PC-9 (cell line): ENCODE data around the gene ATG2A. TPM values are rescaled to one million over a fixed set of nuclear protein-coding genes. Genes with fewer than 3 reads are reported as not detected.

Experiments
- BruUV-seq: library from RNA; stranded (reverse); fragments of 400-500 nt; replicated peaks from 2 replicates; lab custom pipeline; 2021; lab: Mats Ljungman, UMichigan
- CTCF ChIA-PET: fragments of 300-600 bp; sonication (Branson Sonifier 250); formaldehyde crosslinking; loops from one replicate; lab custom pipeline; 2022; ENCODE audit warnings: antibody characterized with exemption; lab: Charles Lee
- POLR2A ChIA-PET: fragments of 300-600 bp; sonication (Branson Sonifier 250); formaldehyde crosslinking; loops from one replicate; lab custom pipeline; 2022; ENCODE audit warnings: antibody characterized with exemption; ENCODE audit not compliant: unreplicated experiment; lab: Charles Lee
- DNase-seq, 2 experiments: peaks; one replicate each; pipeline versions ENCODE4 v3.0.0 to v3.0.0-alpha.2; 2015 to 2022; ENCODE audit warnings: mixed read lengths in 1 of 2
- H2AFZ ChIP-seq: fragments of 200-600 bp; sonication (generic); 2 replicates; pipeline ENCODE4 v1.8.1; 2017; ENCODE audit warnings: antibody characterized with exemption
- H3F3A ChIP-seq: fragments of 200-600 bp; sonication (generic); 2 replicates; pipeline ENCODE4 v1.8.1; 2017; ENCODE audit warnings: antibody characterized with exemption, mild to moderate bottlenecking, low read depth; ENCODE audit not compliant: insufficient read depth
- H3K27ac ChIP-seq: fragments of 200-600 bp; sonication (generic); 2 replicates; pipeline ENCODE4 v1.6.1; 2016; ENCODE audit warnings: mixed run types
- H3K27me3 ChIP-seq: fragments of 200-600 bp; sonication (generic); 2 replicates; pipeline ENCODE4 v1.6.1; 2016; ENCODE audit warnings: low read depth, mixed run types; ENCODE audit not compliant: insufficient read depth
- H3K36me3 ChIP-seq: fragments of 200-600 bp; sonication (generic); 2 replicates; pipeline ENCODE4 v1.6.1; 2016; ENCODE audit warnings: low read depth, mixed run types
- H3K4me1 ChIP-seq: fragments of 200-600 bp; sonication (generic); replicated peaks from 2 replicates; pipeline ENCODE4 v1.6.1; 2016; ENCODE audit warnings: mixed run types; ENCODE audit not compliant: insufficient read depth
- H3K4me2 ChIP-seq: fragments of 200-600 bp; sonication (generic); 2 replicates; pipeline ENCODE4 v1.6.1; 2017; ENCODE audit warnings: mixed run types
- H3K4me3 ChIP-seq: fragments of 200-600 bp; sonication (generic); 2 replicates; pipeline ENCODE4 v1.6.1; 2016; ENCODE audit warnings: mixed run types
- H3K79me2 ChIP-seq: fragments of 200-600 bp; sonication (generic); 2 replicates; pipeline ENCODE4 v1.6.1; 2017; ENCODE audit warnings: low read depth, mixed run types
- H3K9me2 ChIP-seq: fragments of 200-600 bp; sonication (generic); 2 replicates; pipeline ENCODE4 v1.8.1; 2017; ENCODE audit warnings: mild to moderate bottlenecking; ENCODE audit not compliant: insufficient read depth
- H3K9me3 ChIP-seq: fragments of 200-600 bp; sonication (generic); 2 replicates; pipeline ENCODE4 v1.8.1; 2016; ENCODE audit warnings: low read depth; ENCODE audit not compliant: insufficient read depth
- H4K20me1 ChIP-seq: fragments of 200-600 bp; sonication (generic); 2 replicates; pipeline ENCODE4 v1.8.1; 2017; ENCODE audit not compliant: insufficient read depth
- EZH2 ChIP-seq: fragments of 200-600 bp; sonication (generic); IDR thresholded peaks from 2 replicates; pipeline ENCODE4 v1.8.0; 2017; ENCODE audit warnings: antibody characterized with exemption, low read depth
- intact Hi-C: fragments of 100-400 bp; cut with micrococcal nuclease; formaldehyde crosslinking; loops from one replicate; pipeline ENCODE4 v1.10.0; 2022; ENCODE audit not compliant: unreplicated experiment
- total RNA-seq: library from RNA; stranded (reverse); gene quantifications from 2 replicates; pipeline ENCODE4 v1.2.3, GENCODE V29; 2021
- TF ChIP-seq, protein P1 (sequence below): fragments of 200-600 bp; sonication (generic); conservative IDR thresholded peaks from 2 replicates; pipeline ENCODE4 v1.6.1; 2017; ENCODE audit warnings: mixed run types, antibody characterized with exemption, mild to moderate bottlenecking, moderate library complexity

ATG2A gene
- total RNA-seq, 1 experiment from 2014 or later = 48.2 TPM

DNA sequence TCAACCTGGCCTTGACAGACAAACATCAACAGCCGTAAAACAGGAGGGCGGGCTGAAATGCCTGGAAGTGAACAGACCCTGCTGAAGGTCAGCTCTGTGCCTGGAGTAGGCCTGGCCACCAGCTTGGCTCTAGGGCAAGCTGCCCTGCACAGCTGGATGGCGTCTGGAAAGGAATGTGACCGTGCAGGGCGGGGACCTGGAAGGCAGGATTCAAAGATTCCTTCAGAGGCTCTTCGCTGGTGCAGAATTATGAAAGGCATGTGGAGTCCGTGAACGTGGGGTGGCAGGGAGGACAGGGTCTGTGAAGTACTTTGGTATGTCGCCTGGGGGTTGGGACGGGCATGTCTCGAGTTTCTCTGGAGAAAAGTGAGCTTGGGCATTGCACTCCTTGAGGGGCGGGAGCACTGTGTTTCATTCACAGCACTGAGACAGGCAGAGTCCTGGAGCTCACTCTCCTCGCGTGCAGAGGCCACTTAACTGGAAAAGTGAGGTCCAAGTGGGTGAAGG, 40.1 kb downstream of the ATG2A start:
- Histone ChIP-seq H2AFZ (no peak overlapping the region), H3K9me2 (no peaks in the 10 kb centered on the region), H3K36me3 (peaks cover 18% of the 10 kb centered on the region), H3K4me3 (peak overlapping the region; percentile 68), H3K79me2 (peaks cover 71% of the 10 kb centered on the region), H3F3A (peaks cover 30% of the 10 kb centered on the region), H3K27me3 (no peaks in the 10 kb centered on the region), H3K4me2 (peak overlapping the region; percentile 85), H3K4me1 (peaks cover 30% of the 10 kb centered on the region), H3K27ac (peak overlapping the region; percentile 69), H4K20me1 (peaks cover 39% of the 10 kb centered on the region), H3K9me3 (no peaks in the 10 kb centered on the region)
- intact Hi-C loops = loop anchor here (1.0 to 5.0 kb wide), 4 partner anchors 8 to 40 kb away; partner anchors contain the start of genes ATG2A and CDC42BPG
- peak; percentile 97 for DNase-seq
- BruUV-seq = no TSS peak
- CTCF ChIA-PET = interaction anchor here (0.6 to 2.6 kb wide), 10 partner anchors 11 to 399 kb away, joined by 3 to 23 read pairs (median 4); no protein-coding TSS in a partner anchor
- POLR2A ChIA-PET = interaction anchor here (0.5 to 2.1 kb wide), 12 partner anchors 8 to 153 kb away, joined by 3 to 22 read pairs (median 5); partner anchors contain the start of gene SF1
- TF ChIP-seq, protein P1, sequence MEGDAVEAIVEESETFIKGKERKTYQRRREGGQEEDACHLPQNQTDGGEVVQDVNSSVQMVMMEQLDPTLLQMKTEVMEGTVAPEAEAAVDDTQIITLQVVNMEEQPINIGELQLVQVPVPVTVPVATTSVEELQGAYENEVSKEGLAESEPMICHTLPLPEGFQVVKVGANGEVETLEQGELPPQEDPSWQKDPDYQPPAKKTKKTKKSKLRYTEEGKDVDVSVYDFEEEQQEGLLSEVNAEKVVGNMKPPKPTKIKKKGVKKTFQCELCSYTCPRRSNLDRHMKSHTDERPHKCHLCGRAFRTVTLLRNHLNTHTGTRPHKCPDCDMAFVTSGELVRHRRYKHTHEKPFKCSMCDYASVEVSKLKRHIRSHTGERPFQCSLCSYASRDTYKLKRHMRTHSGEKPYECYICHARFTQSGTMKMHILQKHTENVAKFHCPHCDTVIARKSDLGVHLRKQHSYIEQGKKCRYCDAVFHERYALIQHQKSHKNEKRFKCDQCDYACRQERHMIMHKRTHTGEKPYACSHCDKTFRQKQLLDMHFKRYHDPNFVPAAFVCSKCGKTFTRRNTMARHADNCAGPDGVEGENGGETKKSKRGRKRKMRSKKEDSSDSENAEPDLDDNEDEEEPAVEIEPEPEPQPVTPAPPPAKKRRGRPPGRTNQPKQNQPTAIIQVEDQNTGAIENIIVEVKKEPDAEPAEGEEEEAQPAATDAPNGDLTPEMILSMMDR = no peak
- TF ChIP-seq EZH2 = no peak

DNA sequence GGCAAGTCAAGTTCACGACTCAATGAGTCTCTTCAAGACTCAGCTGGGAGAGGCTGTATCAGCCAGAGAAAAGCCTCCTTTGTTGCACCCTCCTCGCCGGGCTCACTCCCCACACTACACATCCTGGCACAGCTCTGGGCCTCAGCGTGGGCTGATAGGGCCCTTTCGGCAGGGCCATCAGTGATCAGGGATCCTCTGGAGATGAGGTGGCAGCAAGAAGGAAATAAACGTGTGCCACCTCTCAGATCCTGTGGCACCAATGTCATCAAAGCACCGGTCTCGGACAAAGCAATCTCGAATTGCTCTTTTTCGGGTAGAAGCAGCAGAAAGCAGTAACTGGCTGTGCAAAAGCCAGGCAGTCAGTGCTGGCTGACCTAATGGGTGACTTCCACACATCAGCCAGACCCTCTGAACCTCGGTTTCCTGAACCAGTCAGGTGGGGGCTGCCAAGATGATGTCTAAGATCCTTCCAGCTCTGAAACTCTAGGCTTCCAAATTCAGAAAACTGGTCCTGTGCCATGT, 40.7 kb downstream of the ATG2A start:
- peak overlapping the region; percentile 68 for H3K4me3 ChIP-seq
- no peak for DNase-seq
- BruUV-seq = no TSS peak
- H3K4me2 ChIP-seq = peak overlapping the region; percentile 85
- intact Hi-C loops = loop anchor here (2.0 to 5.0 kb wide), 2 partner anchors 34 to 41 kb away; partner anchors contain the start of genes ATG2A and CDC42BPG
- H3K9me2 ChIP-seq = no peaks in the 10 kb centered on the region
- H3F3A ChIP-seq = peaks cover 30% of the 10 kb centered on the region
- ChIA-PET POLR2A (interaction anchor here (0.6 to 2.1 kb wide), 5 partner anchors 8 to 97 kb away, joined by 5 to 22 read pairs (median 15); partner anchors contain the start of gene SF1), CTCF (interaction anchor here (1.3 to 2.6 kb wide), 3 partner anchors 12 to 28 kb away, joined by 3 to 23 read pairs (median 9); no protein-coding TSS in a partner anchor)
- H3K4me1 ChIP-seq = peaks cover 36% of the 10 kb centered on the region
- H3K36me3 ChIP-seq = peaks cover 24% of the 10 kb centered on the region
- peaks cover 45% of the 10 kb centered on the region for H4K20me1 ChIP-seq
- no peaks in the 10 kb centered on the region for H3K9me3 ChIP-seq
- no peaks in the 10 kb centered on the region for H3K27me3 ChIP-seq
- TF ChIP-seq EZH2 = no peak
- TF ChIP-seq, protein P1 = no peak
- no peak overlapping the region for H2AFZ ChIP-seq
- peak overlapping the region; percentile 50 for H3K27ac ChIP-seq
- peaks cover 77% of the 10 kb centered on the region for H3K79me2 ChIP-seq

DNA sequence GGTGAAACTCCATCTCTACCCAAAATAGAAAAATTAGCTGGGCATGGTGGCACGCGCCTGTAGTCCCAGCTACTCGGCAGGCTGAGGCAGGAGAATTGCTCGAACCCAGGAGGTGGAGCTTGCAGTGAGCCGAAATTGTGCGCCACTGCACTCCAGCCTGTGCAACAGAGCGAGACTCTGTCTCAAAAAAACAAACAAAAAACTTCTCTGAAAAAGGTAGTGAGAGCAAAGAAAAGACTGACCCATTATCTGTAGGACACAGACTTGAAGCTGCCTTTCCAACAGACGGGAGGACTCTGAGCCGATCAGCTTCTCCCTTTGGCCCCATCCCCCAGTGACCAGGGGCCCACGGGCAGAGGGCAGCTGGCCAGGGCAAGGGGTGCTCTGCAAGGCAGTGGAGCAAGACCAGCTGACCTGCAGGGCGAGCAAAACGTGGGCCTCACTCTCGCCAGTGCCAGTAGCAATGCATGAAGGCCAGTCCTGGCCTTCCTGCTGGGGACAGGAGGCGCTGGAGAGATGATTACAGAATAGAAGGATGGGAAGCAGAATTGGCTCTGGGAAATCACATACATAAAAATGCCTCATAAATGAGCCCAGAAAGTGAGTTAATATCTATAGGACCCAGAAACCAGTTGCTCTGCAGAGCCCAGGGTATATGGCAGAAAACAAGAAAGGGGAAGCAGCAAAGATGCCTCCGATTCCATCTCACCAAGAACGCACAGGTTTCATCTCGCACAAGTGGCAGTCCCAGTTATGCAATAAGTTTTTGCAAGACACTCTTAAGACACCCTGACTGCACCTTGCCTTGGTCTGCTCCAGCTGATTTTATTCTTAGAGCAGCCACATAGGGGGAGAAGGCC, 41.4 kb downstream of the ATG2A start:
- CTCF ChIA-PET = interaction anchor here (1.3 to 2.6 kb wide), 3 partner anchors 13 to 27 kb away, joined by 3 to 23 read pairs (median 9); no protein-coding TSS in a partner anchor
- no peaks in the 10 kb centered on the region for H3K9me3 ChIP-seq
- intact Hi-C loops = loop anchor here (2.0 to 5.0 kb wide), 2 partner anchors 33 to 41 kb away; partner anchors contain the start of genes ATG2A and CDC42BPG

More for the DNA sequence above, 41.4 kb downstream of the ATG2A start:
- BruUV-seq = no TSS peak
- peaks cover 52% of the 10 kb centered on the region for H4K20me1 ChIP-seq
- DNase-seq = no peak
- no peaks in the 10 kb centered on the region for H3K27me3 ChIP-seq
- H3K4me1 ChIP-seq = peaks cover 43% of the 10 kb centered on the region
- no peak overlapping the region; the same call in 1 of the 2 replicates for H3K27ac ChIP-seq
- peaks cover 84% of the 10 kb centered on the region for H3K79me2 ChIP-seq
- peaks cover 25% of the 10 kb centered on the region for H3K36me3 ChIP-seq
- H3F3A ChIP-seq = peaks cover 30% of the 10 kb centered on the region
- no peak overlapping the region for H2AFZ ChIP-seq
- TF ChIP-seq EZH2 = no peak
- TF ChIP-seq, protein P1 = no peak
- H3K9me2 ChIP-seq = no peaks in the 10 kb centered on the region
- H3K4me3 ChIP-seq = peak overlapping the region; percentile 68; the same call in 1 of the 2 replicates
- peak overlapping the region; percentile 85 for H3K4me2 ChIP-seq
- POLR2A ChIA-PET = interaction anchor here (0.5 to 0.7 kb wide), 2 partner anchors 27 to 63 kb away, joined by 3 to 25 read pairs; no protein-coding TSS in a partner anchor
